ENCODE data around the gene RBP3. TPM values are rescaled to one million over a fixed set of nuclear protein-coding genes. Genes with fewer than 3 reads are reported as not detected.

Gene RBP3
- total RNA-seq, 4 donors from 2014 or later, result not detected

GRCh38 chr10:47314416-47314970 is 33.7 kb upstream of the RBP3 start:
- H3K4me3 ChIP-seq (ENCODE audit: low read depth, poor library complexity, severe bottlenecking), result no peak overlapping the region
- DNase-seq (ENCODE audit: low spot score in 2 of 2), result no peak
- TF ChIP-seq, protein P1, sequence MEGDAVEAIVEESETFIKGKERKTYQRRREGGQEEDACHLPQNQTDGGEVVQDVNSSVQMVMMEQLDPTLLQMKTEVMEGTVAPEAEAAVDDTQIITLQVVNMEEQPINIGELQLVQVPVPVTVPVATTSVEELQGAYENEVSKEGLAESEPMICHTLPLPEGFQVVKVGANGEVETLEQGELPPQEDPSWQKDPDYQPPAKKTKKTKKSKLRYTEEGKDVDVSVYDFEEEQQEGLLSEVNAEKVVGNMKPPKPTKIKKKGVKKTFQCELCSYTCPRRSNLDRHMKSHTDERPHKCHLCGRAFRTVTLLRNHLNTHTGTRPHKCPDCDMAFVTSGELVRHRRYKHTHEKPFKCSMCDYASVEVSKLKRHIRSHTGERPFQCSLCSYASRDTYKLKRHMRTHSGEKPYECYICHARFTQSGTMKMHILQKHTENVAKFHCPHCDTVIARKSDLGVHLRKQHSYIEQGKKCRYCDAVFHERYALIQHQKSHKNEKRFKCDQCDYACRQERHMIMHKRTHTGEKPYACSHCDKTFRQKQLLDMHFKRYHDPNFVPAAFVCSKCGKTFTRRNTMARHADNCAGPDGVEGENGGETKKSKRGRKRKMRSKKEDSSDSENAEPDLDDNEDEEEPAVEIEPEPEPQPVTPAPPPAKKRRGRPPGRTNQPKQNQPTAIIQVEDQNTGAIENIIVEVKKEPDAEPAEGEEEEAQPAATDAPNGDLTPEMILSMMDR (IDR thresholded peaks at IDR 0.05), result no peak
- TF ChIP-seq POLR2A (IDR thresholded peaks at IDR 0.05), result no peak
- WGBS, 2 donors, result 89 to 92% methylated on average over 9 of the region's 9 CpGs
- intact Hi-C loops (cut with DNase I; ENCODE audit: low total_unique reads), result loop anchor here (10.0 kb wide), 1 partner anchor 270 kb away; no protein-coding TSS in a partner anchor

- DNase-seq (ENCODE audit: low spot score in 2 of 2), result no peak
- no peak for TF ChIP-seq POLR2A (IDR thresholded peaks at IDR 0.05)
- TF ChIP-seq, protein P1 (IDR thresholded peaks at IDR 0.05), result no peak
- 89 to 92% methylated on average over 2 of the region's 2 CpGs for WGBS, 2 donors
- intact Hi-C loops (cut with DNase I; ENCODE audit: low total_unique reads), result loop anchor here (10.0 kb wide), 1 partner anchor 271 kb away; no protein-coding TSS in a partner anchor
- H3K4me3 ChIP-seq (ENCODE audit: low read depth, poor library complexity, severe bottlenecking), result no peak overlapping the region
Measured at GRCh38 chr10:47315421-47315820, 32.7 kb upstream of the RBP3 start.

- no peak for TF ChIP-seq POLR2A (IDR thresholded peaks at IDR 0.05)
- TF ChIP-seq, protein P1 (IDR thresholded peaks at IDR 0.05), result no peak
- intact Hi-C loops (cut with DNase I; ENCODE audit: low total_unique reads), result loop anchor here (10.0 kb wide), 1 partner anchor 271 kb away; no protein-coding TSS in a partner anchor
- H3K4me3 ChIP-seq (ENCODE audit: low read depth, poor library complexity, severe bottlenecking), result no peak overlapping the region
- WGBS, 2 donors, result 75 to 79% methylated on average over 5 of the region's 5 CpGs
- no peak for DNase-seq (ENCODE audit: low spot score in 2 of 2)
Measured at GRCh38 chr10:47316131-47316530, 32.0 kb upstream of the RBP3 start.

DNA sequence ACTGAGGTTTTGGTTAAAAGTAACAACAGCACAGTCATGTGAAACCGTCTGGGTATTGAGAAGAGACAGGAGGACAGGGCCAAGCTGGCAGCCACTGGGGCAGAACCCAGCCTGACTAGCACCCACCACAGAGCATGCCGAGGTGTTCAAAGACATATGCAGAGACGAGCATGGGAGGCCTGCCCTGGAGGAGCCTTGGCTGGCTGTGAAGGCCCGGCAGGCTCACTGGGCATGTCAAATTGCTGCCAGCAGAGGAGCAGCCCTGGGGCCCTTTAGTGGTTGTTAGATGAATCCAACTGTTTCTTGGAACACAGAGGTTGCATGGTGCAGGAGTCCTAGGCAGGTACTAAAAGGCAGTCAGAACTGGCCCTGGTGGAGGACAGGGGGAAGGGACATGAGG is 30.9 kb upstream of the RBP3 start:
- WGBS, 2 donors, result 39 to 73% methylated on average over 4 of the region's 4 CpGs
- no peak for DNase-seq (ENCODE audit: low spot score in 2 of 2)
- intact Hi-C loops (cut with DNase I; ENCODE audit: low total_unique reads), result loop anchor here (10.0 kb wide), 1 partner anchor 272 kb away; no protein-coding TSS in a partner anchor
- H3K4me3 ChIP-seq (ENCODE audit: low read depth, poor library complexity, severe bottlenecking), result no peak overlapping the region
- TF ChIP-seq, protein P1 (IDR thresholded peaks at IDR 0.05), result no peak

GRCh38 chr10:47318706-47319105 is 29.5 kb upstream of the RBP3 start:
- 83 to 91% methylated on average over 9 of the region's 9 CpGs for WGBS, 2 donors
- intact Hi-C loops (cut with DNase I; ENCODE audit: low total_unique reads), result loop anchor here (10.0 kb wide), 1 partner anchor 274 kb away; no protein-coding TSS in a partner anchor
- peak in 1 of 2 donors; percentile 70 for DNase-seq (ENCODE audit: low spot score in 2 of 2)
- TF ChIP-seq POLR2A (IDR thresholded peaks at IDR 0.05), result no peak
- TF ChIP-seq, protein P1 (IDR thresholded peaks at IDR 0.05), result no peak
- no peak overlapping the region for H3K4me3 ChIP-seq (ENCODE audit: low read depth, poor library complexity, severe bottlenecking)

DNA sequence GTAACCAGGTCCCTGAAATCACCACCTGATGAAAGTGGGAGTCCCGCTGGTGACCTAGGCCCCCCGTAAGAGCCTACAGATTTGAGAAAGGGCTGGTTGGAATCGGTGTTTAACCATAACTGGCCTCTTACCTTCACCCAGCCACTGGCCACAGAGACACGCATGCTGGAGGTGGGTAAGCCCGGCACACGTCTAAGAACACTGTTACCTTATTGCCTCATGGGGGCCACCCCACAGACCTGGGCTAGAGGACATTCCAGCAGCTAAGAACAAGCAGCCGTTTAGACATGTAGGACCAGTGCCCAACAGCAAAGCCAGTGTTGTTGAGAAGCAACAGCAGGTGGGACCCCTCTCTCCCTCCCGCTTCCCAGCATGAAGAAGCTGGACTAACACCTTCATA is 28.4 kb upstream of the RBP3 start:
- no peak for TF ChIP-seq POLR2A (IDR thresholded peaks at IDR 0.05)
- TF ChIP-seq, protein P1 (IDR thresholded peaks at IDR 0.05), result no peak
- H3K4me3 ChIP-seq (ENCODE audit: low read depth, poor library complexity, severe bottlenecking), result no peak overlapping the region
- intact Hi-C loops (cut with DNase I; ENCODE audit: low total_unique reads), result loop anchor here (10.0 kb wide), 1 partner anchor 275 kb away; no protein-coding TSS in a partner anchor
- peak in 1 of 2 donors; percentile 39 for DNase-seq (ENCODE audit: low spot score in 2 of 2)
- WGBS, 2 donors, result 88 to 93% methylated on average over 8 of the region's 8 CpGs
